22Rv1 (cell line): ENCODE results near the gene SH3BGRL2.

Experiments
- CTCF ChIP-seq: fragments of 450-650 bp; IDR thresholded peaks from 2 replicates; pipeline ENCODE4 v1.5.1; 2017; ENCODE audit warnings: mild to moderate bottlenecking
- ZFX ChIP-seq: fragments of 450-650 bp; IDR thresholded peaks from 2 replicates; pipeline ENCODE4 v1.6.1; 2017; ENCODE audit warnings: antibody characterized with exemption, borderline replicate concordance

DNA sequence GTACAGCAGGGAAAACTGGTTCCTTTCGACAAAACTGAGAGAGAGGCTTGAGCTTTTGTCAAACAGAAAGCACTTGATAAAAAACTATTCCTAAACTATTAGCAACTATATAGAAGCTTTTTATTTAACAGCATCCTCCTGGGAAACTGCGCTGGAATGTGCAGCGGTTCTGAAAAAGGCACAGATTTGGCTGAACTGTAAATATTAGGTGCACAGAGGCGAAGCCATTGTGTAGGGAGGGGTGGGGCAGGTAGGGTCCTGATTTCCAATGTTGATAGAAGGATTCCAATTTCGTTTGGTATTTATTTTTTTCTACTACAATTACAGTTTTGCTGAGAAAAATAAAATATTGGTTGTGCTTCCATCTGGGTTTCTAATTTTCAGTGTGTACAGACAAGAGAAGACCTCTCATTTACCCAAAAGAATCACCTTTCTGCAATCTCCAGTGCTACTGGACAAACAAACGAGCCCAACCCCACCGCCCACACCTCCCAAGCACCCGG is 698 bp upstream of the SH3BGRL2 start:
- TF ChIP-seq CTCF (no peak), ZFX (no peak)
